SKM-1 (cell line): ENCODE results near the gene TUBGCP6.
"Not testable (repeated sequence)": the region's sequence is repeated elsewhere in the genome, so short reads cannot be mapped to it uniquely, and the experiment has no call there.

Source experiments
- DNase-seq: peaks from one replicate; lab custom pipeline; 2025; ENCODE audit not compliant: unreplicated experiment; lab: John Stamatoyannopoulos, UW

TUBGCP6 gene

GRCh38 chr22:50280708-50281383 lies 36.0 kb upstream of the TUBGCP6 start:
- no peak for DNase-seq

GRCh38 chr22:50280022-50280707 lies 35.3 kb upstream of the TUBGCP6 start:
- DNase-seq = no peak

- no peak for DNase-seq
These were observed 34.3 kb upstream of the TUBGCP6 start for GRCh38 chr22:50278956-50279619.

- DNase-seq = no peak
These were observed 33.6 kb upstream of the TUBGCP6 start for GRCh38 chr22:50278461-50278860.

GRCh38 chr22:50277761-50278160 lies 32.9 kb upstream of the TUBGCP6 start:
- DNase-seq = no peak

- no peak for DNase-seq
These were observed 31.3 kb upstream of the TUBGCP6 start for GRCh38 chr22:50276143-50276542.

GRCh38 chr22:50275181-50276055 lies 30.6 kb upstream of the TUBGCP6 start:
- DNase-seq = no peak

- DNase-seq = no peak
These were observed 29.9 kb upstream of the TUBGCP6 start for GRCh38 chr22:50274771-50275170.

- no peak for DNase-seq
These were observed 29.5 kb upstream of the TUBGCP6 start for GRCh38 chr22:50274311-50274710.

GRCh38 chr22:50273781-50274180 lies 29.0 kb upstream of the TUBGCP6 start:
- DNase-seq = not testable (repeated sequence)

GRCh38 chr22:50273352-50273751 lies 28.5 kb upstream of the TUBGCP6 start:
- not testable (repeated sequence) for DNase-seq

GRCh38 chr22:50272044-50272802 lies 27.4 kb upstream of the TUBGCP6 start:
- DNase-seq = no peak

- no peak for DNase-seq
These were observed 26.7 kb upstream of the TUBGCP6 start for GRCh38 chr22:50271519-50271970.

GRCh38 chr22:50270666-50271394 lies 26.0 kb upstream of the TUBGCP6 start:
- DNase-seq = no peak

GRCh38 chr22:50269970-50270665 lies 25.3 kb upstream of the TUBGCP6 start, which contains the start of gene MAPK11:
MAPK11 (minus strand) TSS chr22:50270380; CDS start chr22:50270292, 88 bp downstream.
- no peak for DNase-seq

- DNase-seq = no peak
These were observed 24.7 kb upstream of the TUBGCP6 start for GRCh38 chr22:50269573-50269969.

- no peak for DNase-seq
These were observed 23.9 kb upstream of the TUBGCP6 start for GRCh38 chr22:50268655-50269113.

GRCh38 chr22:50267591-50268390 lies 23.0 kb upstream of the TUBGCP6 start:
- no peak for DNase-seq
